GM18508 (cell line): ENCODE data around the gene NDC80.

ENCODE experiments used
- ATAC-seq: cut with Tn5 transposase; IDR thresholded peaks from one replicate; pipeline ENCODE4 v1.9.1; 2021; ENCODE audit warnings: moderate number of reproducible peaks; ENCODE audit not compliant: insufficient read depth, unreplicated experiment

Gene NDC80

DNA sequence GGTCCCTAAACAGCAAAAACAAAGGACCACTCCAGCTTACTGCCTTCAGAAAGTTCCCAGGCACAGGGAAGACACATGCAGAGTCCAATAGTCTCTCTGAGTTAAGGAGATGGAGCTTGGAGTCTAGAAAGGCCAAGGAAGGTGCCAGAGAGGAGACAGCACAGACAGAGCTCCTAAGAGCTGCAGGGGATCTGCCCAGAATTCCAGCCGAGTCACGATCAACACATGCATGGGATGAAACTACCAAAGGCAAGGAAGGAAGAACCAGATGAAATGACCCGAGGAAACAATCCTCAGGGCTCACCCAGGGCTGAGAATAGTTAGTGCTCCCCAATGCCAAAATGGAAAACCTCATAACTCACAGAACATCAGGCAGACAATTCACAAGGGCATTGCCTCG, 15.5 kb upstream of the NDC80 start:
- no peak for ATAC-seq

DNA sequence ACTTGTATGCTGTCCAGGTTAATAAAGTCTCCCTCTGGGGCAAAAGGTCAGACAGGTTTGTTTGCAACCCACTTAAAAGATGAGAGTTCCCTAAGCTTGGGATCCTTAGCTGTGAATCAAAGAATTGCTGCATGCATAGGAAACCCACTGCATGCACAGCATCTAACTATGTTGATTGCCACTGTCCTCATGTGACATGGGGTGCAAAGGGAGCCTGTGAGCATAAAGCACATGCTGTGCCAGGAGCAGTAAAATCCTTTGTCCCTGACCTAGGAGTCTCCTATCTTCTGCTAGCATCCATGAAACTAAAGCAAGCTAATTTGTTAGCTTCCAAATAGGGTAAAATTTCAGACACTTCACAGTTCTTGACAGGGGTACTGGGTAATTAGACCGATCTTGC, 13.8 kb upstream of the NDC80 start:
- ATAC-seq = no peak

DNA sequence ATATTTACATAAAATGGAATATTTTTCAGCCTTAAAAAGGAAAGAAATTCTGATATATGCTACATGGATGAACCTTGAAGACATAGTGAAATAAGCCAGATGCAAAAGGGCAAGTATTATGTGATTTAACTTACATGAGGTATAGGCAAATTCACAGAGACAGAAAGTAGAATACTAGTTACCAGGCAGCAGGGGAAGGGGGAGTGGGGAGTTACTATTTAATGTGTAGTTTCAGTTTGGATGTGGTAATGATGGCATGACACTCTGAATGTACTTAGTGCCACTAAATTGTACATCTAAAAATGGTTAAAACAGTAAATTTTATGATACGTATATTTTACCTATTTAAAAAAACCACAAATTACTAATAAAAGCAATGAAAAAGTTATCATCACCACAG, 12.1 kb upstream of the NDC80 start:
- no peak for ATAC-seq

DNA sequence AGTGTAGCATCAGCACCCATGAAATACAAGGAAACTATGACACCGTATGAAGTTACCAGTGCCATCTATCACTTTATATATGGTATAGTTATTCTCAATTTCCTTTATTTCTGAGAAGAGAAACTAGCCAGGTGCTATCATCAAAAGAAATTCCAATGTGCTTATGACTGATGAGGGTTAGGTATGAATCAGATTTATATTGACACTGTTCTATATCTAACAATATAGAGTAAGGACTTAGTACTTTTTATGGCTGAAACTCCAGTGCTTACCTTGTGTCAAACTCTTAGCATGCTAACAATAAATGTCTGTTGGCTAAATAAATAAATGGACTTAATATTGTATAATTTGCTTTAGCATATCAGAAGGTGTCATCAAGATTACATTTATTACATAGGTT, 7.0 kb upstream of the NDC80 start:
- ATAC-seq = no peak

DNA sequence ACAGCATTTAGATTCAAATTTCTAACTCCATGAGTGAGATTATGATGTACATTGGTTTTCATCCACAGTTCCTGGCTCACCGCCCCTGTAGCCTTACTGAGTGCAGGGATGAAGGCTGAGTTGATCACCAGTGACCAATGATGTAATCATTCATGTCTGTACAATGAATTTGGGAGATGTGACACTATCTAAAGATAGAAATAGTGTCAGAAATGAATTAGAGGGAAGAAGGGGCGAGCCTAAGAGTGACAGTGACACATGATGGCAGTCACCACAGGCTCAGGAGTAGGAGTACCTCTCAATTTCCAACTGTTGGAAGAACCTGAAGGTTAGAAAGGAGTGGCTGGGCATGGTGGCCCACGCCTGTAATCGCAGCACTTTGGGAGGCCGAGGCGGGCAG, 3.2 kb upstream of the NDC80 start:
- ATAC-seq = no peak

DNA sequence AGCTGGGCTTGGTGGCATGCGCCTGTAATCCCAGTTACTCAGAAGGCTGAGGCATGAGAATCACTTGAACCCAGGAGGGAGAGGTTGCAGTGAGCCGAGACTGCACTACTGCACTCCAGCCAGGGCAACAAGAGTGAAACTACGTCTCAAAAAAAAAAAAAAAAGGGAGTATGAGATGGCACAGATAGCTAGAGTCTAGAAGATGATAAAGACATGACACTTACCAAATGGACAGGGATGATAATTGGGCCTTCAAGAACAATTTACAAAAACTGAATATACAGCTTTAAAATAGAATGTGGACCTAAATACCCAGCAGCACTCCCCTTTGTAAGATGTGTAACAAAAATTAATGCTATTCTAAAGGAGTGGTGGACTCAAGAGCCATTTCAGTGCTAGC, 2.8 kb upstream of the NDC80 start:
- no peak for ATAC-seq

DNA sequence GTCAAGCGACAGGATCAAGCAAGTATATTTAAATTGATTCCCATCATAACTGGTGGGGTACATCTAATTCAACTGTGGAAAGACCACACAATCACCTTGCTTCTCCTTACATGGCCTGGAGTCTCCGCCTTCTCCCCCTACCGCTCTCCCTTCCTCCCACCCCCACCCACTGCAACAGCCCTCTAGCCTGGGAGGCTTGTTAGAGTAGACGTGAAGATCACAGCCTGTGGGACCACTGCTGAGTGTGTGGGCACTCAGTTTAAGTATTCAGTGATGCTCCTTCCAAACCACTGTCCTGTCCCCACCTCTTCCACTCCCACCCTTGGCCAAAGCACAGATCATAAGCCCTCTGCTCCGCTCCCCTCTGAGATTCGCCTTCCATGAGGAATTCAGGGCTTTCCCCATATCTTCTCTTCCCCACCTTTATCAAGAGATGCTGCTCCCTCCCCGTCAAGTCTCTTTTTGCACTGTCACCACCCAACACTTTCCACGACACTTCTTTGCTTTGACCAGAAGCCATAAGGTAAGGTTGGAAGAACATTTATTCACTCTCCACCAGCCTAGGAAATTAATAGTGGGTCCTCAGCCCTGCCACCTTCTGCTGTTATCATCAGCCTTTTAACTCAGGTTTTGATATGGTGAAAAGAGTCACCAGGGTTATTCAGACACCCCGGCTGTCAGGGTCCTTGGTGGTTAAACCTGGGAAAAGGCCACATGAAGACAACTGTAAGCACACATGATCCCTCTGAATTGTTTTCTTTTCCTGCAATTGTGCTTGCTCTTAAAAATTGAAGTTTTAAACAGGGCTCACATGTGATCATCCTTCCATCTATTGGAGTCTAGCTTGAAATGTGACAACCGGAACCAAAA, 1.8 kb upstream of the NDC80 start:
- ATAC-seq = no peak

DNA sequence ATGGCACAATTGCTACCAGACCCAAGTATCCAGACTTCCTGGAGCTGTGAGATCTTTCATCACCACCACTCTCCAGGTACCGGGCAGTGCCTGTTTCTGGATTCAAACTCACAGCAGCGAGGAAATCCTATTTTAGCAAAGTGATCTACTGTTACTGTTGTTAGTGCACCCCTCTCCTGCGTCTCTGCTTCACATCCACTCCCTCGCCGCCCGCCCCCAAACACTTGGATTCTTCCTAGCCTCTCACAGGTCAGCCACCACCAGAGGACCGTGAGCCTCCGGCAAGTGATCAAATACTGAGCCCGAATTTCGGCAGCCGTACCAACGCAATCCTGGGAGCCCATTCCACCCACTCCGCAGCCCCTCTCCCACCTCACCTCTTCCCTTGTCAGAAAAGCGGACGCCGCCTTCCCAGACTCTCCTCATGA, 571 bp upstream of the NDC80 start:
- peak; percentile 21 for ATAC-seq

DNA sequence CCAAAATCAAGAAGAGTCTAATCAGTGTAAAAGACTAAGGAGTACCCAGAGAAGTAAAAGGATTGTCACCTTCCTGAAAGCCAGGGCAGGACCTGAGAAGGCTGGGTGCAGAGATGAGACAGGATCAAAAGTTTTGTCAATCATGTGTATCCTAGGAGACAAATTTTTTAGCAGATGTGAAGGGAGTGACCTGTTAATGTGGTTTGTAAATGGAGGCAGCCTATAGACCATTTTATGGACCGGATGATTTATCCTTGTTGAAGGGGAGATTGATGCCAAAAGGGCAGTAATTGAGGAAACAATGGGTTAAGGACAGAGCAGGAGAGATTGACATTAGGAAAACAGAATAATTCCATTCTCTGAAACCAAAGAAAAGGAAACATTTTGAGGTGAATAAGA, 813 bp downstream of the NDC80 start:
- no peak for ATAC-seq

DNA sequence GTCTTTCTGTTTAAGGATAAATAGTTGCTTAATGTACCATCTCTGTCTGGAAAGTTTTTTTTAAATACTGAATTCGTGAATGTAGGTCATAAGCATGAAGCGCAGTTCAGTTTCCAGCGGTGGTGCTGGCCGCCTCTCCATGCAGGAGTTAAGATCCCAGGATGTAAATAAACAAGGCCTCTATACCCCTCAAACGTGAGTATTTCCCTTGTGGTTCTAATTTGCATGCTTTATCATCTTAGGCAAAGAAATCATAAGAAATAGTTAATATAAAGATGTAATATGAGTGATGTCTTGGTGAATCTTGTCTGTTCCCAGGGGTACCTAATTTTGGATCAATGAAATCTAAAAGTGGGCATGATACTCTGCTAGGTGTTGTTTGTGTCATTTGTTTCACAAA, 1.5 kb downstream of the NDC80 start:
- no peak for ATAC-seq

DNA sequence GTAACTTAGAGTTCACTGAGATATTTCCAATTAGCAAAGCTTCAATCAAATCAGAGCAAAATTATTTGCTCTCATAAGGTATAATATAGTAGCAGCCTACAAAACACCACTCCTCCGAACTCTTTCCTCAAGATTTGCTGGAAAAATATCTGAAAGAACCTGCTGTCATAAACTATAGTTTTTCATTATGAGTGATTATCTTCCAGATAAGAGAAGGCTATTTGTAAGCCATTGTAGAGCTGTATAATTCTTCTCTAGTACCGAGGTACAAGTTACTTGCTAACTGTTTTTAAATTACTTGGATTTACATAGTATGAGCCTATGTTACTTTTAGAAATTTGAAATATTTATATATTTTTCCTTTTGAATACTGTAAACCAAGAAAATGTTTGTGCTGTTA, 2.1 kb downstream of the NDC80 start:
- no peak for ATAC-seq

DNA sequence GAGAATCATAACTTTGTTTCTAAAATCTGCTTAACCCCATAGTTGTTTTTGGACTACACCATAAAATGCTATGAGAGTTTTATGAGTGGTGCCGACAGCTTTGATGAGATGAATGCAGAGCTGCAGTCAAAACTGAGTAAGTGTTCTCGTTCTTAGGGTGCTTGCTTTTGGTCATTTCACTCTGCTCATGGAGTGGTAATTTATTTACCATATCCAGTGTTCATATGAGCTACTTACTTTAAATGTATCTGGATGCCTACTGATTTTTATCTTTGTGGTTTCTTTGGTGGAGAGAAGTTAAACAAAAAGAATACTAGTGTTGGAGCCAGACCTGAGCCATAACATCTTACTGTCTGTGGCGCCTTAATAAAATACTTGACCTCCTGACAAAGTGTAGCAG, 16.4 kb downstream of the NDC80 start:
- ATAC-seq = no peak

DNA sequence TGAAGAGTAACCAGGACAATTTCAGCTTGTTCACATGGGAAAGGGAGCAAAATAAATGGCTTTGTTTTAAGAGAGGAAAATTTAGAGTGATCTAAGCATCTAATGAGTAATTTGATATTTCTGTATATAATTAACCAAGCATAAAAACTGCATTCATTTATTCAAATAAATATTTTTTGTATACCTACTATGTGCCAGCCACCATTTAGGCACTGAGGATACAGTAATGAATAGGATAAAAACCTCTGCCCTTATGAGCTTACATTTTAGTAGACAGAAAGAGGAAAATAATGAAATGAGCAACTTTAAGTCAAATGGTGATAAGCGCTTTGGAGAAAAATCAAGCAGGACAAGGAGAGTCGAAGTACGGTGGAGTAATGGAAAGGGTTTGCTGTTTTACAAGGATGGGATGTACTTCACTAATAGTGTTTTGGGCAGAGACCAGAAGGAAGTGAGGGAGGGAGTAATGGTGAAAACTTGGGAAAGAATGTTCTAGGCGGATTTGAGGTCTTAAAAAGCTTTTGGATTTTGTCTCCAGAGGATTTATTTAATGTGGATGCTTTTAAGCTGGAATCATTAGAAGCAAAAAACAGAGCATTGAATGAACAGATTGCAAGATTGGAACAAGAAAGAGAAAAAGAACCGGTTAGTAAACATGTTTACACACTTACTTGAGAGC, 17.4 kb downstream of the NDC80 start:
- ATAC-seq = no peak

DNA sequence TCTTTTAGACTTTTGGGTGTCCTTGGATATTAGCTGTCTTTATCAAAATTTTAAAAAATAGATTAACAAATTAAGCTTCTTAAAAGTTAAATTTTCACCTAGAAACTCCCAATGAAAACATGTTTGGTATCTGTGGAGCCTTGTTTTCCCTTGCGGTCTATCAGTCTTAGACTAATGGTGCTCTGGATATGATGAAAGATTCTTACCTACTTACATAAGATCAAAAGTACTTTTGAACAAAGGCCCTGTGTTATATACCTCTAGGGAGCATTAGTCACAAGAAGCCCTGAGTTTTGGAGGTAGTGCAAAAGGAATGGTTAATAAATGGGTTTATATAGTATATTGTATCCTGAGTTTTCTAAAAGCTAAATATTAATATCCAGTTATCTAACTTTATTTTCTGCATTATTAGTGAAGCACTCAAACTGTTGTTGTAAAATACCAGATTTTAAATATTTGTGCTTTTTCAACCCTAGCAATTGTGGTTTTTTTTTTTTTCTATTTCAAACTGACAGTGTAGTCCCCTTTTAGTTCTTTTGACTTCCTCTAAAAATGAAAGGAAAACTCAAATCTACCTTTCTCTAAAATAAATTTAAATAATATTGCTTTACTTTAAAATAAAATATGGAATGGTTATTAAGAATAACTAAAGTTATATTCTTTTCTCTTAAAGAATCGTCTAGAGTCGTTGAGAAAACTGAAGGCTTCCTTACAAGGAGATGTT, 18.1 kb downstream of the NDC80 start:
- ATAC-seq = no peak

DNA sequence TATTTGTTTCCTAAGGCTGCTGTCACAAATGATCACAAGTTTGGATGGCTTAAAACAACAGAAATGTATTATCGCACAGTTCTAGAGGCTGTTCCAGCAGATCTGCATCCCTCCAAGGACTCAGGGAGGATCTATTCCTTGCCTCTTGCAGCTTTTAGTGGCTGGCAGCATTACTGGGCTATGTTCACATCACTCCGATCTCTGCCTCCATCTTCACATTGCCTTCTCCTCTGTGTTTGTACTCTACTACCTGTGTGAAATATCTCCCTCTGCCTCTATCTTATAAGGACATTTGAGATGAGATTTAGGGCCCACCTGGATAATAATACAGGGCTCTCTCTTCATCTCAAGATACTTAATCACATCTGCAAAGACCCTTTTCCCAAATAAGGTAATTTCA, 18.9 kb downstream of the NDC80 start:
- ATAC-seq = no peak

DNA sequence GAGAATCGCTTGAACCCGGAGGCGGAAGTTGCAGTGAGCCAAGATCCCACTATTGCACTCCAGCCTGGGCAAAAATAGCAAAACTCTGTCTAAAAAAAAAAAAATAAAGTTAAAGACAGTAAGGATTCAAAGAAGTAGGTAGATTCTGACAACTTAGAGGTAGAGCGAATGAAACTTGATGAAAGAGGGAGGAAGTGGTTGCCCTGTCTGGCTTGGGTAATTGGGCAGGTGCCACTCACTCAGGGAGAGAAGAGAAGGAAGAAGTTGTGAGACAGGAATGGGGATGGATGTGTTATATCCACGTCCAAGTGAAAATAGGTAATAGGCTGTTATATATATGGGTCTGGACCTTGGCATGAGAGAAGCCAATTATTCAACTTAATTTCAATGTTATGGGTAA, 26.3 kb downstream of the NDC80 start:
- ATAC-seq = no peak

DNA sequence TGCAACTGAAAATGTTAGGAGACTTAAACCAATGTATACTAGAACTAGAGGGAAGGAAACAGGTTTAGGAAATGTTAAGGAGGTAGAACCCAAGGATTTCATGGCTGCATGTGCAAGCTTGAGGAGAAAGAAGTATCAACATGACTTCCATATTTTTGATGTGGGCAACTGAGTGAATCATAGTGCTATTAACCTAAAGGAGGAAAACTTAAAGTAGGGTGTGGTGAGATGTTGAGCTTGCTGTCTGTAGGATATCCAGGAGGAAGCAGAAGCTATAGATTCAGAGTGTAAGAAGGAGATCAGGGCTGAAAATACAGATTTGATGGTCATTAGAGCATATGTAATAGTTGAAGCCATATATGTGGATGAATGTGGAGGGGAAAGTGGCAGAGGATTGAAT, 31.5 kb downstream of the NDC80 start:
- ATAC-seq = no peak

DNA sequence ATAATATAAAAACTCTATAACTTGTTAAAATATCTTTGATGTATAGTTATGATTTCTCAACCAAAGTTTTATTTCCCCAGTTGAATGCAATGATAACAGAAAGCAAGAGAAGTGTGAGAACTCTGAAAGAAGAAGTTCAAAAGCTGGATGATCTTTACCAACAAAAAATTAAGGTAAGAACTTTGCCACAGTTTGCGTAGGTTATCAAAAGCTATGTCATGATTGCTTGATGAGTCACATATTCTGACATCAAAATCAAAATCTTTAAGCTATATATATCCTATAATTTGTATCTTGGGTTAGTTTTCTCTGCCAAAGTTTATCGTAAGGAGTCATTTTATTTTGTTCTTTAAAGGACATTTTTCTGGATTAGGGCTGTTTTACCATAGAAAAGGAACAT, 35.0 kb downstream of the NDC80 start:
- no peak for ATAC-seq

DNA sequence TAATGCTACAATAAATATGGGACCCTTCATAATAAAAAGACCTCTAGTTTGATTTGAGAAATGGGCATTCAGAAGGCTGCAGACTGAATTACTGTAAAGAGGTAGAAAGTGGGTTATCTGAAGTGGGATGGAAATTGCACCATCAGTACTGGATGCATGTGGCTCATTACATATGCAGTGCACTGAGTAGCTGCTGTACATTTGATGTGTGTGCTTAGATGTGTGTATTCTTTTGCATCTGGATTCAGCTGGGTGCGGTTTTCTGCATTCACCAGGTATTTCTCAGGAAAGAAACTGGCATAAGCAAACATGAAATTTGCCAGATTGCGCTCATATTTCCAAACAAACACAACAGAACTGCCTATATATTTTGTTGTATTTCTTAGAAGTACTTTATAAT, 38.2 kb downstream of the NDC80 start:
- ATAC-seq = no peak

DNA sequence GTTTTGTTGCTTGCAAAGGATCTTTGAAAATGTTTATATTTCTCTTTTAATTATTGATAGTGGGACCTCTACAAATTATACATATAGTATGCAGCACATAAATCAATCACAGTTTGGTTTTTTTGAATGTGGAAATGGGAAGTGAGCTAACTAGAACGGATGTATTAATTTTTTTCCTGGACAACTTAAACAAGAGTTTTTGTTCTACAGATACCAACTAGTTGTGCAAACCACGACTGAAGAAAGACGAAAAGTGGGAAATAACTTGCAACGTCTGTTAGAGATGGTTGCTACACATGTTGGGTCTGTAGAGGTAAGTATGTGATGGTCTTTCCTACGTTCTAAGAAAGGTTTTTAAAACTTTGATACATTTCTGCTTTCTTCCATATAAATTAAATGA, 39.2 kb downstream of the NDC80 start:
- ATAC-seq = no peak

DNA sequence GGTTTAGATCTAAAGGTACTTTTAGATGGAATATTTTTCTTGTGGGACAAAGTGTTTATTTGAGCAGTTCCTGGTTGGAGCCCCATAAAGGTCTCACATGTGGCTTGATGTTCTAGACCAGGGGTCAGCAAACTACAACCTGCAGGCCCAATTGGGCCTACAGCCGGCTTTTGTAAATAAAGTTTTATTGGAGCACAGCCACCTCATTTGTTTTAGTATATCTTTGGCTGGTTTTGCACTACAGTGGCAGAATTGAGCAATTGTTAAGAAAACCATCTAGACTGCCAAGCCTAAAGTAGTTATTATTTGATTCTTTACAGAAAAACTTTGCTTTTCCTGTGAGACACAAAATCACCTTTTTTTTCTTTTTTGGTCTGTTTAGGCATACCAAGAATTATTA, 41.6 kb downstream of the NDC80 start:
- no peak for ATAC-seq
